DND-41 (cell line): Measurements from ENCODE around the gene TBC1D2B.

Experiments
- ATAC-seq: fragments of 200-7000 bp; cut with Tn5 transposase; 3 replicates; pipeline ENCODE4 v1.9.1; 2021; ENCODE audit warnings: low read depth; ENCODE audit not compliant: insufficient read depth
- DNase-seq: peaks from one replicate; pipeline ENCODE4 v3.0.0-alpha.2; 2020
- H2AFZ ChIP-seq: 2 replicates; pipeline ENCODE4 v1.6.0; 2012; ENCODE audit warnings: low read depth, low read length
- H3K27ac ChIP-seq: 2 replicates; pipeline ENCODE4 v1.5.1; 2012; ENCODE audit warnings: low read length, inconsistent platforms
- H3K27me3 ChIP-seq: fragments of 200-600 bp; sonication (generic); 2 replicates; pipeline ENCODE4 v1.6.0; 2012; ENCODE audit warnings: low read length, mild to moderate bottlenecking, inconsistent platforms; ENCODE audit not compliant: insufficient read depth, poor library complexity
- H3K36me3 ChIP-seq: 2 replicates; pipeline ENCODE4 v1.5.1; 2012; ENCODE audit warnings: low read length, inconsistent platforms; ENCODE audit not compliant: insufficient read depth
- H3K4me1 ChIP-seq: 2 replicates; pipeline ENCODE4 v1.5.1; 2012; ENCODE audit warnings: mild to moderate bottlenecking, low read length; ENCODE audit not compliant: insufficient read depth
- H3K4me2 ChIP-seq: 2 replicates; pipeline ENCODE4 v1.6.0; 2012; ENCODE audit warnings: mild to moderate bottlenecking, moderate library complexity, low read length, inconsistent platforms; ENCODE audit not compliant: insufficient read depth
- H3K4me3 ChIP-seq, 2 experiments: fragments of 200-600 bp in 1 of 2; shearing (Covaris generic) in 1 of 2; 2 replicates each; pipeline ENCODE4 v1.5.1; 2012 to 2016; ENCODE audit warnings: inconsistent platforms in 2 of 2, low read length in 2 of 2, mild to moderate bottlenecking in 2 of 2, low read depth in 1 of 2, moderate library complexity in 1 of 2
- H3K79me2 ChIP-seq: 2 replicates; pipeline ENCODE4 v1.6.0; 2012; ENCODE audit warnings: low read length, inconsistent platforms; ENCODE audit not compliant: insufficient read depth
- H3K9ac ChIP-seq: 2 replicates; pipeline ENCODE4 v1.6.0; 2012; ENCODE audit warnings: low read depth, mild to moderate bottlenecking, inconsistent platforms, low read length, moderate library complexity
- H3K9me3 ChIP-seq: 2 replicates; pipeline ENCODE4 v1.5.1; 2012; ENCODE audit warnings: low read length, moderate library complexity, mild to moderate bottlenecking, inconsistent platforms; ENCODE audit not compliant: insufficient read depth, severe bottlenecking
- H4K20me1 ChIP-seq: 2 replicates; pipeline ENCODE4 v1.6.0; 2012; ENCODE audit warnings: low read length; ENCODE audit not compliant: insufficient read depth
- EZH2 ChIP-seq: IDR thresholded peaks from 3 replicates; pipeline ENCODE4 v1.6.1; 2012; ENCODE audit warnings: borderline replicate concordance, low read depth, mild to moderate bottlenecking, moderate library complexity, low read length, inconsistent platforms; ENCODE audit not compliant: severe bottlenecking
- TF ChIP-seq, protein P1 (sequence below): IDR thresholded peaks from 2 replicates; pipeline ENCODE4 v1.5.1; 2012; ENCODE audit warnings: borderline replicate concordance, low read length, moderate library complexity, mild to moderate bottlenecking; ENCODE audit not compliant: poor library complexity, severe bottlenecking; ENCODE audit errors: extremely low read depth

Gene TBC1D2B

GRCh38 chr15:78052545-78052944, 25.0 kb downstream of the TBC1D2B start:
- no peak overlapping the region for H2AFZ ChIP-seq
- peak overlapping the region; percentile 54; the same call in 1 of the 2 replicates for H3K9ac ChIP-seq
- no peak for ATAC-seq
- H3K9me3 ChIP-seq, result no peaks in the 10 kb centered on the region
- DNase-seq, result no peak
- peak overlapping the region; percentile 2; the same call in 1 of the 2 replicates for H3K4me2 ChIP-seq
- TF ChIP-seq EZH2, result no peak
- TF ChIP-seq, protein P1, sequence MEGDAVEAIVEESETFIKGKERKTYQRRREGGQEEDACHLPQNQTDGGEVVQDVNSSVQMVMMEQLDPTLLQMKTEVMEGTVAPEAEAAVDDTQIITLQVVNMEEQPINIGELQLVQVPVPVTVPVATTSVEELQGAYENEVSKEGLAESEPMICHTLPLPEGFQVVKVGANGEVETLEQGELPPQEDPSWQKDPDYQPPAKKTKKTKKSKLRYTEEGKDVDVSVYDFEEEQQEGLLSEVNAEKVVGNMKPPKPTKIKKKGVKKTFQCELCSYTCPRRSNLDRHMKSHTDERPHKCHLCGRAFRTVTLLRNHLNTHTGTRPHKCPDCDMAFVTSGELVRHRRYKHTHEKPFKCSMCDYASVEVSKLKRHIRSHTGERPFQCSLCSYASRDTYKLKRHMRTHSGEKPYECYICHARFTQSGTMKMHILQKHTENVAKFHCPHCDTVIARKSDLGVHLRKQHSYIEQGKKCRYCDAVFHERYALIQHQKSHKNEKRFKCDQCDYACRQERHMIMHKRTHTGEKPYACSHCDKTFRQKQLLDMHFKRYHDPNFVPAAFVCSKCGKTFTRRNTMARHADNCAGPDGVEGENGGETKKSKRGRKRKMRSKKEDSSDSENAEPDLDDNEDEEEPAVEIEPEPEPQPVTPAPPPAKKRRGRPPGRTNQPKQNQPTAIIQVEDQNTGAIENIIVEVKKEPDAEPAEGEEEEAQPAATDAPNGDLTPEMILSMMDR, result no peak
- H3K4me3 ChIP-seq, result no peak overlapping the region
- H3K36me3 ChIP-seq, result peaks cover 21% of the 10 kb centered on the region
- H4K20me1 ChIP-seq, result peaks cover 5% of the 10 kb centered on the region
- peaks cover 62% of the 10 kb centered on the region for H3K79me2 ChIP-seq
- peaks cover 82% of the 10 kb centered on the region for H3K4me1 ChIP-seq
- no peaks in the 10 kb centered on the region for H3K27me3 ChIP-seq
- H3K27ac ChIP-seq, result peak overlapping the region; percentile 86

DNA sequence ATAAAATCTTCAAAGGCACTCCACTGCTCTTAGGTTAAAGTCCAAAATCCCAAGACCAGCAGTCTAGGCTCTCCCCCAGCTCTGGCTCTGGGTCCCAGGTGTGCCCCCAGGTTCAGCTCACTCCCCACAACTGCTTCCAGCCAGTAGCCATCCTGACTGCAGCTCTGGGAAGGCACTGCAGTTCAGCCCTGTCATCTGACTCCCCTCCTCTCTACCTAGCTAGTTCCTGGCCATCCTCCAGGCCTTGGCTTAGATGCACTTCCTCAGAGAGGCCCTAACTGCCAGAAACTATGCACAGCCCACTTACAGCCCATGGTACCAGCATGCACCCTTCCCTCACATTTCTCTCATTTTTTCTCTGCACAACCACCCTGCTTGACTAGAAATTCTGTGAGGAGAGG, 25.5 kb downstream of the TBC1D2B start:
- Histone ChIP-seq H3K9me3 (no peaks in the 10 kb centered on the region), H4K20me1 (peaks cover 4% of the 10 kb centered on the region), H3K9ac (peak overlapping the region; percentile 54; the same call in 1 of the 2 replicates), H3K36me3 (peaks cover 24% of the 10 kb centered on the region), H3K4me2 (peak overlapping the region; percentile 2), H3K4me1 (peaks cover 82% of the 10 kb centered on the region), H3K79me2 (peaks cover 60% of the 10 kb centered on the region), H2AFZ (no peak overlapping the region), H3K27ac (peak overlapping the region; percentile 86), H3K27me3 (no peaks in the 10 kb centered on the region), H3K4me3 (no peak overlapping the region)
- TF ChIP-seq, protein P1, result no peak
- no peak for TF ChIP-seq EZH2
- ATAC-seq (peak; percentile 39), DNase-seq (peak; percentile 65)

DNA sequence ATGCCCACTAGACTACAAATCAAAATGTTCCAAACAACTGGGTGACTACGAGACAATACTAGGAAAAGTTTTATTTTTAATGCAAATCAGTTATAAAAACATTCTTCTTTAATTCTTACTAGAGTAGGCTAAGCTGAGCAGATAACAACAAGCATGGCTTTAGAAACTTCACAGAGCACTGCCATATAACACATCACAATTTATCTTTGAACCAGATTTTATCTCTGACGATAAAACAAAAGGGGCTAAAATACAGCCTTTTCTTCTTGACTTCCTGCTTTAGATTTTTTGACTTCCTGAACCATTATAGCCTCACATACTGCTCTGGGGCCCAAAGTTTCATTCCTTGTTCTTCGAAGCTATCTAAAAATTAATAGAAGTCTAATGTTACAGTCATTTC, 25.9 kb downstream of the TBC1D2B start:
- ATAC-seq (no peak), DNase-seq (no peak)
- H3K4me3 ChIP-seq, result no peak overlapping the region
- H3K79me2 ChIP-seq, result peaks cover 61% of the 10 kb centered on the region
- H3K9me3 ChIP-seq, result no peaks in the 10 kb centered on the region
- H3K4me1 ChIP-seq, result peaks cover 82% of the 10 kb centered on the region
- H3K27me3 ChIP-seq, result no peaks in the 10 kb centered on the region
- peak overlapping the region; percentile 54; the same call in 1 of the 2 replicates for H3K9ac ChIP-seq
- H2AFZ ChIP-seq, result no peak overlapping the region
- peaks cover 1% of the 10 kb centered on the region for H4K20me1 ChIP-seq
- peak overlapping the region; percentile 86 for H3K27ac ChIP-seq
- H3K4me2 ChIP-seq, result peak overlapping the region; percentile 44
- peaks cover 28% of the 10 kb centered on the region for H3K36me3 ChIP-seq
- TF ChIP-seq EZH2, result no peak
- TF ChIP-seq, protein P1, result no peak
